ENCODE measurements around the gene METTL27. TPM values are rescaled to one million over a fixed set of nuclear protein-coding genes. Genes with fewer than 3 reads are reported as not detected.

METTL27 gene
- total RNA-seq, 1 experiment from 2014 or later = 5.7 TPM

Other genes starting within 250 kb of the METTL27 start
- gene MLXIPL, start 218.0 kb downstream of the METTL27 start, total RNA-seq (2014; rRNA removed) = 0.13 and 0.63 TPM in 2 replicates
- 6.1 and 6.9 TPM in 2 replicates for gene VPS37D, start 174.7 kb downstream of the METTL27 start, total RNA-seq (2014; rRNA removed)
- gene DNAJC30, start 159.1 kb downstream of the METTL27 start, total RNA-seq (2014; rRNA removed) = 3.9 and 5.5 TPM in 2 replicates
- 69.3 and 82.6 TPM in 2 replicates for gene BUD23, start 158.9 kb downstream of the METTL27 start, total RNA-seq (2014; rRNA removed)
- gene STX1A, start 122.8 kb downstream of the METTL27 start, total RNA-seq (2014; rRNA removed) = 80.0 and 100 TPM in 2 replicates
- gene ABHD11, start 103.7 kb downstream of the METTL27 start, total RNA-seq (2014; rRNA removed) = 34.5 and 40.1 TPM in 2 replicates
- gene CLDN3, start 72.2 kb downstream of the METTL27 start, total RNA-seq (2014; rRNA removed) = not detected in 2 replicates
- 0.17 and 0.19 TPM in 2 replicates for gene CLDN4, start 11.5 kb downstream of the METTL27 start, total RNA-seq (2014; rRNA removed)
- gene TMEM270, start 18.6 kb upstream of the METTL27 start, total RNA-seq (2014; rRNA removed) = not detected in 2 replicates
- gene ELN, start 185.7 kb upstream of the METTL27 start, total RNA-seq (2014; rRNA removed) = 2.1 and 3.3 TPM in 2 replicates
- gene LIMK1, start 241.3 kb upstream of the METTL27 start, total RNA-seq (2014; rRNA removed) = 103 and 121 TPM in 2 replicates